H1 (cell line): ENCODE data around the gene PRRT2. TPM values are rescaled to one million over a fixed set of nuclear protein-coding genes. Genes with fewer than 3 reads are reported as not detected.

Source experiments
- CTCF ChIA-PET: fragments of 300-600 bp; sonication (Branson Sonifier 250); formaldehyde crosslinking; loops from one replicate; lab custom pipeline; 2021; ENCODE audit not compliant: partially characterized antibody; lab: Charles Lee
- POLR2A ChIA-PET: fragments of 300-600 bp; sonication (Branson Sonifier 250); formaldehyde crosslinking; loops from one replicate; lab custom pipeline; 2021; ENCODE audit warnings: inconsistent platforms; ENCODE audit not compliant: partially characterized antibody; lab: Charles Lee
- DNase-seq, 2 experiments: peaks; one replicate each; pipeline versions ENCODE4 v3.0.0 to v3.0.0-alpha.2; 2010 to 2022; ENCODE audit warnings: low spot score in 2 of 2, low read depth in 1 of 2, mixed read lengths in 1 of 2
- FAIRE-seq: peaks from 2 replicates; lab custom pipeline; 2011; peaks lifted over from hg19 to GRCh38; lab: Jason Lieb, UNC
- H2AFZ ChIP-seq: 2 replicates; pipeline ENCODE4 v1.8.1; 2012; ENCODE audit warnings: low read length, inconsistent platforms
- H2AK5ac ChIP-seq: 2 replicates; pipeline ENCODE4 v1.6.1; 2013; ENCODE audit warnings: low read depth, low read length
- H2BK120ac ChIP-seq: replicated peaks from 2 replicates; pipeline ENCODE3; 2013; ENCODE audit warnings: low read depth, low read length, inconsistent platforms
- H2BK12ac ChIP-seq: 2 replicates; pipeline ENCODE4 v1.6.1; 2013; ENCODE audit warnings: low read depth, low read length
- H2BK15ac ChIP-seq: 2 replicates; pipeline ENCODE4 v1.6.1; 2013; ENCODE audit warnings: low read length
- H2BK20ac ChIP-seq: 2 replicates; pipeline ENCODE4 v1.6.1; 2013; ENCODE audit warnings: low read length
- H2BK5ac ChIP-seq: 2 replicates; pipeline ENCODE4 v1.6.1; 2013; ENCODE audit warnings: low read depth, low read length
- H3K14ac ChIP-seq: 2 replicates; pipeline ENCODE4 v1.6.1; 2013; ENCODE audit warnings: inconsistent platforms; ENCODE audit not compliant: insufficient read length
- H3K18ac ChIP-seq: 2 replicates; pipeline ENCODE4 v1.6.1; 2013; ENCODE audit warnings: low read length; ENCODE audit errors: extremely low read depth
- H3K23ac ChIP-seq: 2 replicates; pipeline ENCODE4 v1.6.1; 2013; ENCODE audit warnings: inconsistent platforms; ENCODE audit not compliant: insufficient read length
- H3K23me2 ChIP-seq: 2 replicates; pipeline ENCODE4 v1.6.1; 2013; ENCODE audit warnings: low read depth, low read length
- H3K27ac ChIP-seq: 2 replicates; pipeline ENCODE4 v1.6.1; 2011; ENCODE audit warnings: low read depth, low read length, inconsistent platforms
- H3K27me3 ChIP-seq, 4 experiments: replicated peaks in 1 of 4; 1 replicate in 1 of 4; 2 replicates in 3 of 4; pipeline versions ENCODE4 v1.6.1 to v1.8.1; 2011 to 2013; ENCODE audit warnings: low read length in 3 of 4, mild to moderate bottlenecking in 3 of 4, inconsistent platforms in 2 of 4, mixed read lengths in 2 of 4, moderate library complexity in 1 of 4; ENCODE audit not compliant: control insufficient read depth in 3 of 4, insufficient read depth in 3 of 4; ENCODE audit errors: extremely low read depth in 1 of 4
- H3K36me3 ChIP-seq, 4 experiments: 2 replicates each; pipeline versions ENCODE4 v1.6.1 to v1.8.1; 2011 to 2013; ENCODE audit warnings: mild to moderate bottlenecking in 4 of 4, low read length in 3 of 4, moderate library complexity in 2 of 4, control low read depth in 1 of 4, inconsistent platforms in 1 of 4; ENCODE audit not compliant: insufficient read depth in 4 of 4, control insufficient read depth in 2 of 4
- H3K4ac ChIP-seq: replicated peaks from 2 replicates; pipeline ENCODE3; 2013; ENCODE audit warnings: low read length, low read depth, mixed read lengths, inconsistent platforms; ENCODE audit not compliant: insufficient read length
- H3K4me1 ChIP-seq, 4 experiments: replicated peaks in 1 of 4; 1 replicate in 1 of 4; 2 replicates in 3 of 4; pipeline versions ENCODE4 v1.6.1 to v1.8.1; 2011 to 2013; ENCODE audit warnings: low read length in 3 of 4, inconsistent platforms in 2 of 4, mixed read lengths in 1 of 4; ENCODE audit not compliant: insufficient read depth in 4 of 4, control insufficient read depth in 3 of 4
- H3K4me2 ChIP-seq, 2 experiments: 2 replicates each; pipeline versions ENCODE4 v1.6.1 to v1.8.1; 2011 to 2013; ENCODE audit warnings: low read depth in 2 of 2, low read length in 2 of 2, control low read depth in 1 of 2, inconsistent platforms in 1 of 2, mild to moderate bottlenecking in 1 of 2; ENCODE audit not compliant: insufficient read depth in 1 of 2
- H3K4me3 ChIP-seq, 4 experiments: fragments of 200-600, 300-600 bp in 1 of 4; sonication (generic), shearing (Covaris generic), sonication (Bioruptor Twin) in 1 of 4; 2 replicates each; pipeline versions ENCODE4 v1.5.1 to v1.8.1; 2011 to 2016; ENCODE audit warnings: low read length in 4 of 4, low read depth in 3 of 4, control low read depth in 2 of 4, inconsistent platforms in 2 of 4, mild to moderate bottlenecking in 2 of 4, mixed read lengths in 1 of 4, moderate library complexity in 1 of 4; ENCODE audit not compliant: insufficient read depth in 2 of 4; ENCODE audit errors: extremely low read depth in 1 of 4
- H3K56ac ChIP-seq: replicated peaks from 2 replicates; pipeline ENCODE3; 2013; ENCODE audit warnings: low read depth, mild to moderate bottlenecking, mixed read lengths, low read length, inconsistent platforms; ENCODE audit not compliant: insufficient read length
- H3K79me1 ChIP-seq: 2 replicates; pipeline ENCODE4 v1.6.1; 2013; ENCODE audit warnings: low read depth, low read length, control low read depth
- H3K79me2 ChIP-seq, 2 experiments: 2 replicates each; pipeline versions ENCODE4 v1.6.1 to v1.8.1; 2012 to 2013; ENCODE audit warnings: low read length in 2 of 2, mild to moderate bottlenecking in 2 of 2, inconsistent platforms in 1 of 2; ENCODE audit not compliant: insufficient read depth in 2 of 2, control insufficient read depth in 1 of 2
- H3K9ac ChIP-seq, 4 experiments: replicated peaks in 1 of 4; 1 replicate in 1 of 4; 2 replicates in 3 of 4; pipeline versions ENCODE4 v1.6.1 to v1.8.1; 2011 to 2013; ENCODE audit warnings: low read depth in 3 of 4, low read length in 3 of 4, control low read depth in 2 of 4, mild to moderate bottlenecking in 2 of 4, moderate library complexity in 2 of 4, inconsistent platforms in 1 of 4; ENCODE audit errors: extremely low read depth in 1 of 4
- H3K9me3 ChIP-seq, 2 experiments: 2 replicates each; pipeline versions ENCODE4 v1.6.1 to v1.8.1; 2012 to 2013; ENCODE audit warnings: mild to moderate bottlenecking in 2 of 2, moderate library complexity in 2 of 2, control low read depth in 1 of 2, inconsistent platforms in 1 of 2, low read depth in 1 of 2, low read length in 1 of 2, mixed read lengths in 1 of 2; ENCODE audit not compliant: insufficient read depth in 2 of 2
- H4K20me1 ChIP-seq, 2 experiments: replicated peaks in 1 of 2; 2 replicates each; pipeline versions ENCODE3 to v1.8.1; 2011 to 2013; ENCODE audit warnings: inconsistent platforms in 2 of 2, low read length in 2 of 2, mild to moderate bottlenecking in 1 of 2; ENCODE audit not compliant: insufficient read depth in 2 of 2, control insufficient read depth in 1 of 2
- H4K5ac ChIP-seq: 2 replicates; pipeline ENCODE4 v1.6.1; 2013; ENCODE audit warnings: low read length, low read depth, mixed read lengths, inconsistent platforms; ENCODE audit not compliant: insufficient read length
- H4K8ac ChIP-seq: 2 replicates; pipeline ENCODE4 v1.8.0; 2013; ENCODE audit warnings: mild to moderate bottlenecking, moderate library complexity, low read length, inconsistent platforms; ENCODE audit not compliant: insufficient read depth; ENCODE audit errors: extremely low read depth
- H4K91ac ChIP-seq: replicated peaks from 2 replicates; pipeline ENCODE3; 2013; ENCODE audit warnings: low read length, mixed read lengths, inconsistent platforms; ENCODE audit not compliant: insufficient read length
- ASH2L ChIP-seq: fragments of 200-600, 300-600 bp; sonication (generic); IDR thresholded peaks from one replicate; pipeline ENCODE4 v1.7.1; 2017; ENCODE audit warnings: low read length
- BCL11A ChIP-seq, 2 experiments: IDR thresholded peaks; one replicate each; pipeline ENCODE4 v1.6.1; 2011; ENCODE audit warnings: low read depth in 2 of 2, low read length in 2 of 2, mild to moderate bottlenecking in 2 of 2
- CHD2 ChIP-seq: IDR thresholded peaks from 2 replicates; pipeline ENCODE4 v1.6.1; 2012; ENCODE audit warnings: low read length, improper control_type of control experiment
- EP300 ChIP-seq, 2 experiments: IDR thresholded peaks; 1 replicate in 1 of 2; 2 replicates in 1 of 2; pipeline ENCODE4 v1.6.1; 2011 to 2012; ENCODE audit warnings: low read depth in 2 of 2, low read length in 2 of 2, mild to moderate bottlenecking in 2 of 2, borderline replicate concordance in 1 of 2, inconsistent platforms in 1 of 2, moderate library complexity in 1 of 2
- EZH2 ChIP-seq: fragments of 200-600 bp; sonication (generic); IDR thresholded peaks from 2 replicates; pipeline ENCODE4 v1.7.1; 2012; ENCODE audit warnings: low read depth, mild to moderate bottlenecking, moderate library complexity, low read length, inconsistent platforms; ENCODE audit not compliant: severe bottlenecking
- HDAC6 ChIP-seq: IDR thresholded peaks from one replicate; pipeline ENCODE4 v1.7.1; 2012; ENCODE audit warnings: low read depth, mild to moderate bottlenecking, inconsistent platforms, low read length, moderate library complexity
- RNF2 ChIP-seq: fragments of 200-900, 300-1000 bp; sonication (generic); IDR thresholded peaks from 2 replicates; pipeline ENCODE4 v1.7.1; 2016; ENCODE audit warnings: borderline replicate concordance, low read depth, mild to moderate bottlenecking, antibody characterized with exemption, low read length; ENCODE audit not compliant: poor library complexity, severe bottlenecking; ENCODE audit errors: missing control alignments
- SIX5 ChIP-seq: IDR thresholded peaks from 2 replicates; pipeline ENCODE4 v1.6.1; 2011; ENCODE audit warnings: mild to moderate bottlenecking, low read depth, low read length
- SRF ChIP-seq: IDR thresholded peaks from 2 replicates; pipeline ENCODE4 v1.6.1; 2011; ENCODE audit warnings: mild to moderate bottlenecking, low read depth, low read length, moderate library complexity
- TAF7 ChIP-seq: optimal IDR thresholded peaks from 2 replicates; pipeline ENCODE3; 2011; ENCODE audit warnings: low read depth, mild to moderate bottlenecking, inconsistent platforms, low read length, moderate library complexity, borderline replicate concordance
- whole genome bisulfite sequencing, 2 experiments: shearing (Covaris generic) in 1 of 2; methylation state at CpG; one replicate each; pipeline versions ENCODE4 v1.1.6 to v1.1.7; 2013 to 2015; ENCODE audit warnings: low lambda C conversion rate in 2 of 2, mixed read lengths in 2 of 2, inconsistent platforms in 1 of 2, low coverage in 1 of 2, missing lambda C conversion rate in 1 of 2; ENCODE audit not compliant: insufficient replicate concordance in 2 of 2, insufficient coverage in 1 of 2, insufficient read length in 1 of 2; ENCODE audit errors: extremely low coverage in 1 of 2, missing lambda C conversion rate in 1 of 2; 5-methylcytosine and 5-hydroxymethylcytosine counted together
- polyA plus RNA-seq, 7 experiments: library from polyadenylated mRNA; depleted of rRNA in 3 of 7; stranded (reverse) in 5 of 7; unstranded in 2 of 7; fragments of >200 nt in 5 of 7; fragments of 200-250 nt in 2 of 7; gene quantifications; 1 replicate in 5 of 7; 2 replicates in 1 of 7; 4 replicates in 1 of 7; pipeline versions ENCODE4 v1.2.1 to v1.2.3, GENCODE V29; 2011 to 2013; ENCODE audit warnings: missing spikeins in 2 of 7, mixed read lengths in 2 of 7
- total RNA-seq: library from RNA; stranded (reverse); fragmentation: NEBNext Ultra II Directional; extraction: Animal tissue kit (Norgen Biotek cat#: 25700); gene quantifications from 2 replicates; pipeline ENCODE4 v1.2.1, GENCODE V29; 2021

Gene PRRT2
- total and polyA plus RNA-seq, 2 of the 8 experiments (the other 6 are each of a cell fraction or from before 2014, with no cell fraction given) = 12.8 to 32.6 TPM

GRCh38 chr16:29790183-29790948, 21.6 kb upstream of the PRRT2 start, which contains the start of gene KIF22:
TSS of gene KIF22 (plus strand) at chr16:29790751. CDS start at chr16:29790760, 9 bp downstream.
- Histone ChIP-seq H3K4me1 (peaks cover 3 to 16% (median 5%) of the 10 kb centered on the region in 4 experiments), H4K20me1 (peaks cover 3 to 14% of the 10 kb centered on the region in 2 experiments), H4K5ac (peak within 1 kb of the TSS; percentile 94), H3K9ac (peak within 1 kb of the TSS; percentile 73 to 88 (median 85)), H3K36me3 (peaks cover 0 to 11% (median 3%) of the 10 kb centered on the region in 4 experiments; a peak in 5 of 8 replicates), H3K4ac (peak within 1 kb of the TSS; percentile 48), H2BK120ac (no peak within 1 kb of the TSS), H3K23me2 (peaks cover 14% of the 10 kb centered on the region), H2BK20ac (peak within 1 kb of the TSS; percentile 82; the same call in 1 of the 2 replicates), H3K79me2 (peaks cover 28 to 48% of the 10 kb centered on the region in 2 experiments), H3K4me2 (peak within 1 kb of the TSS; percentile 97 to 100), H3K14ac (no peak within 1 kb of the TSS), H2BK12ac (peak within 1 kb of the TSS; percentile 75; the same call in 1 of the 2 replicates), H2BK15ac (peak within 1 kb of the TSS; percentile 3; the same call in 1 of the 2 replicates), H3K18ac (peak within 1 kb of the TSS; percentile 97), H3K23ac (no peak within 1 kb of the TSS), H4K8ac (peak within 1 kb of the TSS; percentile 87), H3K9me3 (no peaks in the 10 kb centered on the region), H4K91ac (peak within 1 kb of the TSS; percentile 95), H3K79me1 (peaks cover 12% of the 10 kb centered on the region; the same call in 1 of the 2 replicates), H3K4me3 (peak within 1 kb of the TSS; percentile 92 to 98 (median 96)), H2BK5ac (peak within 1 kb of the TSS; percentile 97), H2AFZ (peak within 1 kb of the TSS; percentile 98), H3K27me3 (no peaks in the 10 kb centered on the region), H3K27ac (peak within 1 kb of the TSS; percentile 67; the same call in 1 of the 2 replicates), H3K56ac (peak within 1 kb of the TSS; percentile 54), H2AK5ac (peak within 1 kb of the TSS; percentile 86; the same call in 1 of the 2 replicates)
- DNase-seq (peak; percentile 95 to 99), FAIRE-seq (no peak)
- POLR2A ChIA-PET = interaction anchor here (0.7 to 3.6 kb wide), 35 partner anchors 11 to 301 kb away, joined by 3 to 58 read pairs (median 5); partner anchors contain the start of genes C16orf54, CDIPT, PAGR1 and TBX6
- CTCF ChIA-PET = interaction anchor here (0.6 to 2.8 kb wide), 20 partner anchors 10 to 98 kb away, joined by 3 to 23 read pairs (median 6); partner anchors contain the start of genes CDIPT, MAZ, PAGR1 and ZG16
- WGBS, 2 experiments = 3% methylated on average over 60 of the region's 67 CpGs; no CpG with 5 or more reads in 1 of the 2 experiments
- TF ChIP-seq RNF2 (no peak), ASH2L (peak; percentile 89), BCL11A (IDR thresholded peaks at IDR 0.05; ENCODE audit: low read depth in 2 of 2, low read length in 2 of 2) (no peak), EZH2 (no peak), EP300 (IDR thresholded peaks at IDR 0.05; ENCODE audit: borderline replicate concordance in 1 of 2, low read depth in 2 of 2, low read length in 2 of 2) (peak in 1 of 2 experiments; percentile 79; a peak in 1 of 3 replicates), SIX5 (peak; percentile 15; the same call in 1 of the 2 replicates), HDAC6 (no peak), TAF7 (peak; percentile 71), SRF (0 out of 2 replicates have a peak, but pooled peaks have one; percentile 7), CHD2 (no peak; the same call in 1 of the 2 replicates)
